Amniotic stem cell (primary cell): ENCODE results near the gene SLC9C1.

ENCODE experiments used
- DNase-seq: peaks from one replicate; lab custom pipeline; 2025; lab: John Stamatoyannopoulos, UW

The SLC9C1 gene

DNA sequence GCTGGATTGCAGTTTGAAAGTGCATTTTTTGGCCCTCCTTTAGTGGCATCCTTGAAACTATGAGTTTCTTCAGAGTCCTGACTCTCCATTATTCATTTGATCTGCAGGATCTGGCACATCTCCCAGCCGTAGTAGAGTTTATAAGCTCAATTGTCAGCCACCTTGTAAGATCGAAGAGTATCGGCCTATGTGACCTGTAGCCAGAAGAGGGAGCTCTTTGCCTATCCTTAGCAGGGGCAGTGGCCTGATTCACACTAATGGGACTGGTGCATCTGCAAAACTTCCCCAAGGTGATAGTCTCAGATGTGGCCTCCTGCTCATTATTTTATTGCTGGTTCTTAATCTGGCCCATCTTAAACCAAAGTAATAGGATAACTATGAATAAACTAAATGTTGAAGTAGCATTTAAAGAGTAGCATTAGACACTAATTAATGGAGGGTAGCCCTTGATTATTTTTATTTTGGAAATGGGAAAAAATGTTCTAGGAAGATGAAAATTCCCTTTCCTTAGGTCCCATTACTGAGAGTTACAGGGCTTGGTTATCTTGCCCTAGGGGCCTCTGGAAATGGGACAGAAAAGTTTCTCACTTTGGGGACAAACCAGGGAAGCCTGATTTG, 182.1 kb downstream of the SLC9C1 start:
- peak; percentile 38 for DNase-seq

DNA sequence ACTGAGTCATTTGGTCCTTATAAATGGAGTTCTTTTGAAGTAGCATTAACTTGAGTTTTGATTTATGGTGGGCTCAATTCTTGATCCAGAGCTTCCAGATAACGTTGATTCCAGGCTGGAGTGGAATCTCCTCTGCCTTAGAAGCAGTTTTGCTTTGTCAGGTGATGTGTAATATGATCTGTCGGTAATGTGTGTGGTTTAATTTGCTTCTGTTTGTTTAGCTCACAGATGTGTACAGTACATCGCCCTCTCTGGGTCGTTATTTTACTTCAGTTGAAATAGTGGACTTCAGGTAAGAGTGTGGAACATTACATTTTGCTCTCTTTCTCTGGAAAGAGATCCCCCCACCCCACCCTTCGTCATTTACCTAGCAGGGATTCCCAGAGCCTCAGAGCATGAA, 184.7 kb downstream of the SLC9C1 start:
- no peak for DNase-seq

DNA sequence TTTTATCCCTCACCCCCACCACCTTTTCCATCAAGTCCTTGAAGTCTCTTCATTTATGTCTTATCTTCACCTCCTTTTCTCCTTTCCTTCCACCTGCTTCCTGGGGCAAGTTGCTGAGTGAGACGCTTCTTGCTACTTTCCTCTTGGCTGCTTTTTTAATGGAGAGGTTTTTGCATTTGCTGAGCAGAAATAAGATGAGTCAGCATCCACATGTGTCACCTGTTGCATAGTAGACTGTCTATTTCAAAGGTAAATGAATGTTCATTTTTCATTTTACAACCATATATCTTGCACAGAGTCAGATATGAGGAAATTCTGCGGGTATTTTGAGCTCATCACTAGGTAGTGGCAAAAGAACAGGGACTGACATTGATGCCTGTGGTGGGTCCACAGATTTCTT, 189.2 kb downstream of the SLC9C1 start:
- DNase-seq: no peak

GRCh38 chr3:112101916-112102315, 192.1 kb downstream of the SLC9C1 start:
- peak; percentile 26 for DNase-seq

GRCh38 chr3:112097378-112097777, 196.6 kb downstream of the SLC9C1 start:
- peak; percentile 97 for DNase-seq

DNA sequence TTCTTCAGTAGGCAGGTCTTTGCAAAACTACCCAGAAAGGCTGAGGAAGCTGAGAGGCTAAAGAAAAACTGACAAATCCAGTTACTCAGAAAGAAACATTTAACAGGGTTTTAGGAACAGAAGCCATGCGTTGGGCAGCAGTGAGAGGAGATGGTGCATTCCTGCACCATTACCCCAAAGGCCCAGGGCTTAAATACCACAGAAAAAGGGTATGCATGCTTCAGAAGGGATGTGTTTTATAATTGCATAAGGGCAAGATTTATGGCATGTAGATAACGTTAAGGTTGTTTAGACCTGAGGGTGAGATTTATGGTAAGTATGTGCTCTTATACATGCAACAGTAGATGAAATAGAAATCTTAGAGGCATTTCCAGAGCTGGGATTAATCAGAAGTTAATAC, 197.8 kb downstream of the SLC9C1 start:
- no peak for DNase-seq

DNA sequence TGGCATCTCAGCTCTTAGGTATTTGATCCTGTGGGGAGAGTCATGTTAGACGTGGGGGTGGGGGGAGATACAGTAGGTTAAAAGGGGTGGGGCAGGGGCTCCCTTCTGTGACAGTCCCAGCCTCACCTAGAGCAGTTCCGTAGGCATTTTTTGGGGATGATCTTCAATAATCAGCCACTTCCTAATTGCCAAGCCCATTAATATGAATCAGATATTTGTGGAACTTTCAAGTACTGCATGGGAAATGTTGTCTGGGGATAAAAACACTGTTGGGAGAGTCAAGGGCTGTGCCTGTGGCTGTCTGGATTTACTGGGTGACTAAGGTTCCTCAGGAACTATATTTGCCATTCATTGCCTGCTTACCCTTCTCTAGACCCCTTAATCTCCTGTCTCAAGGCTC, 198.3 kb downstream of the SLC9C1 start:
- no peak for DNase-seq

DNA sequence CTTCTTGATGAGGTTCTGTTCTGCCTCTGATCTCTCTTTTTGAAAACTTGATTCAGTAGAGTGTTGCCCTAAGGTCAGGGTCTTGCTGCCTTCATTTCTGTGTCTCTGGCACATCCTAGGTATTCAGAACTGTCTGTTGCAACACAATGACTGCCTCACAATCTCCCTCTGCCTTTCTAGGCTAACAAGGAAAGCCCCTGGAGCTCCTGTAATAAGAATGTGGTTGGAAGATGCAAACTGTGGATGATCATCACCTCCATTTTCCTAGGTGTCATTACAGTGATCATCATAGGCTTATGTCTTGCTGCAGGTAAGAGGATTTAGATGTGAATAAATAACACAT, 200.9 kb downstream of the SLC9C1 start:
- no peak for DNase-seq

- no peak for DNase-seq
These were observed 201.4 kb downstream of the SLC9C1 start for GRCh38 chr3:112092496-112093179.

DNA sequence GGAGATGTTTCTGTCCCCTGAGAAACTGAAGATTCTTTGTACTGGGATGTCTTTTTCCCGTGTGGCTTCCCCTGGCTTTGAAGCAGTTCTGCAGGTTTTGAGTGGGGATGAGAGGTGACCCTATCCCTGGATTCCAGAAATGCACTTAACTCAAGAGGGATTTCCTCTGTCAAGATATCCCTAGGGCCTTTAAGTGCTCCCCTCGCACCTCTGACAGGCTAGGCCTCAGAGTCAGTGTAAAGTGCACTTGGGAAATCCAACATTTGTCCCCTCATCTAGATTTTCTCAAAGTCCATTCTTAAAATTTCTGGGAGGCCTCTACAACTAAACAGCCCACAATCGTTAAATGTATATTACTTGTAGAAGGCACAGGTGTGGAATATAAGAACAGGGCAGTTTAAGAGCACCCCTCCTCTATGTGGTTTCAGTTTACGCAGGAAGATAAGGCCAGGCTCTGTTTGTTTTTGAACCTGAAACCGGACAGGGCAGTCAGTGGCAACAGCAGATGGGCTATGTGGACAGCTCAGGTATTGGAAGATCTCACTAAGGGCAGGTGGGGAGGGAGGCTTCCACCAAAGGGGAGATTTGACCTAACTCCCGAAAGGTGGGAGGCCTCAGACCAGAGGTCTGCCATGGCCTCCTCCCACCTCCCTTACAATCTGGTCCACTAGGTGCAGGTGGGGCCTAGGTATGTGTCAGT, 203.0 kb downstream of the SLC9C1 start:
- DNase-seq: no peak
